Ovary (tissue), 9 donors: ENCODE results near the gene MED26. TPM values are rescaled to one million over a fixed set of nuclear protein-coding genes. Genes with fewer than 3 reads are reported as not detected.

ENCODE experiments used
- DNase-seq, 5 donors: peaks; one replicate each; pipeline ENCODE4 v3.0.0-alpha.2; 2019 to 2020
- H3K27ac ChIP-seq, 2 donors: fragments of 200-600 bp; one replicate each; pipeline versions ENCODE4 v1.5.1 to v1.8.0; 2019 to 2022
- H3K27me3 ChIP-seq: fragments of 200-600 bp; one replicate; pipeline ENCODE4 v1.8.0; 2022
- H3K36me3 ChIP-seq: fragments of 200-600 bp; sonication (generic); one replicate; pipeline ENCODE4 v1.5.1; 2019
- H3K4me1 ChIP-seq: one replicate; pipeline ENCODE4 v1.8.1; 2013; ENCODE audit warnings: mild to moderate bottlenecking, moderate library complexity; ENCODE audit not compliant: insufficient read depth
- H3K4me3 ChIP-seq: fragments of 200-600 bp; sonication (generic); one replicate; pipeline ENCODE4 v1.5.1; 2017
- H3K9me3 ChIP-seq, 2 donors: fragments of 200-600 bp in 1 of 2; sonication (generic) in 1 of 2; one replicate each; pipeline versions ENCODE4 v1.5.1 to v1.8.1; 2013 to 2019; ENCODE audit warnings: mild to moderate bottlenecking in 1 of 2, moderate library complexity in 1 of 2
- CTCF ChIP-seq, 3 donors: fragments of 450-650 bp in 2 of 3; fragments of 200-600 bp in 1 of 3; IDR thresholded peaks; one replicate each; pipeline versions ENCODE4 v1.5.1 to v1.8.0; 2016 to 2022; ENCODE audit warnings: antibody characterized with exemption in 3 of 3, mild to moderate bottlenecking in 1 of 3
- EP300 ChIP-seq: sonication (generic); formaldehyde crosslinking; IDR thresholded peaks from one replicate; pipeline ENCODE4 v1.6.1; 2017; ENCODE audit warnings: antibody characterized with exemption
- POLR2A ChIP-seq: fragments of 450-650 bp; IDR thresholded peaks from one replicate; pipeline ENCODE4 v1.6.1; 2017; ENCODE audit warnings: antibody characterized with exemption, mild to moderate bottlenecking, moderate library complexity
- WGBS, 3 donors: extraction: QIAGEN DNeasy Blood & Tissue Kit in 1 of 3; methylation state at CpG; one replicate each; pipeline versions ENCODE4 v1.1.5 to v1.1.7; 2013 to 2017; 5-methylcytosine and 5-hydroxymethylcytosine counted together
- intact Hi-C, 4 donors: fragments of 100-400 bp; cut with DNase I; formaldehyde crosslinking; loops; one replicate each; pipeline versions ENCODE4 v1.11.0 to v1.15.1; 2022 to 2023
- polyA plus RNA-seq, 2 donors: library from polyadenylated mRNA; stranded (reverse); fragments of 200-250 nt in 1 of 2; fragments of 350-450 nt in 1 of 2; fragmentation: Illumina TruSeq in 1 of 2; extraction: RNeasy Lipid Tissue Mini Kit (QIAGEN cat#74804) in 1 of 2; gene quantifications; one replicate each; pipeline ENCODE4 v1.2.3, GENCODE V29; 2013 to 2014
- total RNA-seq, 7 donors: library from RNA; depleted of rRNA in 2 of 7; stranded (reverse); fragments of >200 nt in 2 of 7; fragmentation: NEBNext Ultra II Directional in 3 of 7; extraction: Animal tissue kit (Norgen Biotek cat#: 25700) in 3 of 7; gene quantifications; one replicate each; pipeline versions ENCODE4 v1.1.0 to v1.2.4, GENCODE V29; 2016 to 2023
- donor health status: DM: no; HTN: no; CAD: no; lungs with moderate emphysema.
- donor health status: DM: no; HTN: no; CAD: no.
- donor health status: Bipolar disorder and iron deficiency.
- donor health status: DM: yes; HTN: yes; CAD: no.
- donor health status: DM: no; HTN: no; CAD: no.
- donor health status: DM: yes; HTN: yes; CAD: no.

The MED26 gene
- total and polyA plus RNA-seq, 9 donors: 3.0 to 13.2 (median 10.8) TPM

GRCh38 chr19:16599655-16600346 is 28.2 kb downstream of the MED26 start:
- H3K9me3 ChIP-seq: no peaks in the 10 kb centered on the region
- H3K27ac ChIP-seq: no peak overlapping the region
- H3K36me3 ChIP-seq: no peaks in the 10 kb centered on the region
- H3K4me3 ChIP-seq: no peak overlapping the region
- DNase-seq: no peak
- intact Hi-C loops: no loop called here
- WGBS, 3 donors: 74 to 98% (median 83%) methylated on average over 5 to 6 of the region's 6 CpGs
- TF ChIP-seq CTCF (IDR thresholded peaks at IDR 0.05) (no peak), POLR2A (no peak), EP300 (no peak)
- peaks cover 12% of the 10 kb centered on the region for H3K4me1 ChIP-seq
- no peaks in the 10 kb centered on the region for H3K27me3 ChIP-seq

- WGBS, 3 donors: 65 to 68% (median 67%) methylated on average over 4 of the region's 4 CpGs
- DNase-seq: no peak
- TF ChIP-seq CTCF (IDR thresholded peaks at IDR 0.05) (no peak), EP300 (no peak), POLR2A (no peak)
- no peak overlapping the region for H3K27ac ChIP-seq
- intact Hi-C loops: no loop called here
- H3K4me1 ChIP-seq: peaks cover 12% of the 10 kb centered on the region
- H3K4me3 ChIP-seq: no peak overlapping the region
- no peaks in the 10 kb centered on the region for H3K9me3 ChIP-seq
- no peaks in the 10 kb centered on the region for H3K36me3 ChIP-seq
- H3K27me3 ChIP-seq: no peaks in the 10 kb centered on the region
These were observed 29.2 kb downstream of the MED26 start for GRCh38 chr19:16598848-16599247.

DNA sequence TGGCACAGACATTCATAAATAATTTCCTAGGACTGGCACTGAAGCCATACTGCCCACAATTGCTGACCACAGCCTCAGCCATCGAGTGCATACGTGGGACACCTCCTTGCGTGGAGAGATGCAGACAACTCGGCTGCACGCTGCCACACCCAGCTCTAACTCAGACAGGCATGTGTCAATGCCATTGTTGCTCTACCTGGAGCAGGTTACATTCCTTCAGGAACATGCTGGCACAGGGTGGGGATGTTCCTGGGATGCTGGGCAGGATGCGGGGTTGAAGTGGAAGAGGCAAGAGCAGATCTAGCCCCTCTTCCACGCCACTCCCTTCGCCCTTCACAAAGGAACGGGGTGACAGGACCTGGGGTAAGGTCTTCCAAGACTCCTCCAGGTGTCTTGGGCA is 31.6 kb downstream of the MED26 start:
- H3K4me3 ChIP-seq: no peak overlapping the region
- H3K27me3 ChIP-seq: no peaks in the 10 kb centered on the region
- intact Hi-C loops: no loop called here
- peaks cover 13% of the 10 kb centered on the region for H3K4me1 ChIP-seq
- TF ChIP-seq CTCF (IDR thresholded peaks at IDR 0.05): no peak
- no peak for TF ChIP-seq EP300
- TF ChIP-seq POLR2A: no peak
- no peak for DNase-seq
- H3K36me3 ChIP-seq: no peaks in the 10 kb centered on the region
- 91 to 98% (median 96%) methylated on average over 9 of the region's 9 CpGs for WGBS, 3 donors
- H3K9me3 ChIP-seq: no peaks in the 10 kb centered on the region
- H3K27ac ChIP-seq: no peak overlapping the region

DNA sequence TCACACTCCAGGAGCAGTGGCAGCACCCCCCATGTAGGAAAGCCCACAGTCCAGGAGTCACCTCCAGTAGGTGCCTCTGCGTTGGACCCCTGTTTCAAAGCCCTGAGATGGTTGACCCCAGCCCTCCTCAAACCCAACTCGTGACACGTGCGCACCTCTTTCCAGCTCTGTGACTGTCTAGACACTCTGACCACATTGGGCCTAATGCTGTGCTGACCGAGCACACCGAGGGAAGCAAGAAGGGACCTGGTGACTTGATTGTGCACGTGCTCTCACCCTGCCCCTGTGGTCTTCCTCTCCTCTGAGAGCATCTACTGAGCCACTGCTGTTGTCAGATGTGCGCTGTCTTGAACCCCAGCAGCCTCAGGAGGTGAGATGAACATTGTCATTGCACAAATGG is 32.9 kb downstream of the MED26 start:
- Histone ChIP-seq H3K4me3 (no peak overlapping the region), H3K27ac (no peak overlapping the region), H3K36me3 (no peaks in the 10 kb centered on the region), H3K27me3 (no peaks in the 10 kb centered on the region), H3K4me1 (peaks cover 9% of the 10 kb centered on the region), H3K9me3 (no peaks in the 10 kb centered on the region)
- TF ChIP-seq EP300: no peak
- TF ChIP-seq CTCF (IDR thresholded peaks at IDR 0.05): no peak
- TF ChIP-seq POLR2A: no peak
- no peak for DNase-seq
- WGBS, 3 donors: 89 to 91% (median 90%) methylated on average over 8 of the region's 8 CpGs
- intact Hi-C loops: no loop called here
